Dermis lymphatic vessel endothelial cell (primary cell): Measurements from ENCODE around the gene ZNF639. TPM values are rescaled to one million over a fixed set of nuclear protein-coding genes. Genes with fewer than 3 reads are reported as not detected.

Experiments used
- total RNA-seq: library from RNA; depleted of rRNA; stranded (reverse); fragments of >200 nt; gene quantifications from 2 replicates; pipeline ENCODE4 v1.2.1, GENCODE V29; 2014

Gene ZNF639
- 34.7 and 44.2 TPM in 2 replicates for total RNA-seq

GRCh38 chr3:179322286-179323196, at the start of gene ZNF639:
Gene ZNF639 (plus strand): TSS chr3:179323031. CDS start chr3:179328294, 5,263 bp downstream.

GRCh38 chr3:179347345-179348194, 24.7 kb downstream of the ZNF639 start, which contains the start of gene MFN1:
Gene MFN1 (plus strand): TSS chr3:179347709. CDS start chr3:179348852, 1,143 bp downstream.

Other genes starting within 250 kb of the ZNF639 start
- gene PIK3CA, start 174.7 kb upstream of the ZNF639 start, total RNA-seq: 26.7 and 39.4 TPM in 2 replicates
- 2.6 and 2.9 TPM in 2 replicates for gene KCNMB3, start 71.9 kb upstream of the ZNF639 start, total RNA-seq
- 37.7 and 50.9 TPM in 2 replicates for gene MFN1, start 24.7 kb downstream of the ZNF639 start, total RNA-seq
- 75.2 and 83.8 TPM in 2 replicates for gene GNB4, start 128.4 kb downstream of the ZNF639 start, total RNA-seq
- 39.9 and 51.8 TPM in 2 replicates for gene ACTL6A, start 239.9 kb downstream of the ZNF639 start, total RNA-seq